ENCODE results near the gene USP24.

Gene USP24

GRCh38 chr1:55057270-55057955 is 157.8 kb downstream of the USP24 start:
- Histone ChIP-seq H3K4me3 (ENCODE audit: low read depth in 1 of 2, low read length in 1 of 2) (no peak overlapping the region), H3K27me3 (no peaks in the 10 kb centered on the region), H3K4me1 (ENCODE audit: control insufficient read depth in 1 of 2, insufficient read depth in 1 of 2, low read depth in 1 of 2, low read length in 1 of 2) (peaks cover 15 to 21% of the 10 kb centered on the region in 2 experiments), H3K36me3 (no peaks in the 10 kb centered on the region), H3K9me3 (no peaks in the 10 kb centered on the region), H3K27ac (no peak overlapping the region)
- no peak for TF ChIP-seq CTCF (IDR thresholded peaks at IDR 0.05)

- peaks cover 15 to 22% of the 10 kb centered on the region in 2 experiments for H3K4me1 ChIP-seq (ENCODE audit: control insufficient read depth in 1 of 2, insufficient read depth in 1 of 2, low read depth in 1 of 2, low read length in 1 of 2)
- no peaks in the 10 kb centered on the region for H3K36me3 ChIP-seq
- no peak overlapping the region for H3K27ac ChIP-seq
- no peaks in the 10 kb centered on the region for H3K9me3 ChIP-seq
- no peaks in the 10 kb centered on the region for H3K27me3 ChIP-seq
- TF ChIP-seq CTCF (IDR thresholded peaks at IDR 0.05), result no peak
- no peak overlapping the region for H3K4me3 ChIP-seq (ENCODE audit: low read depth in 1 of 2, low read length in 1 of 2)
These were observed 158.6 kb downstream of the USP24 start for GRCh38 chr1:55056632-55056992.

- no peaks in the 10 kb centered on the region for H3K9me3 ChIP-seq
- H3K4me3 ChIP-seq (ENCODE audit: low read depth in 1 of 2, low read length in 1 of 2), result no peak overlapping the region
- TF ChIP-seq CTCF (IDR thresholded peaks at IDR 0.05), result no peak
- no peaks in the 10 kb centered on the region for H3K36me3 ChIP-seq
- no peak overlapping the region for H3K27ac ChIP-seq
- H3K4me1 ChIP-seq (ENCODE audit: control insufficient read depth in 1 of 2, insufficient read depth in 1 of 2, low read depth in 1 of 2, low read length in 1 of 2), result peaks cover 15 to 22% of the 10 kb centered on the region in 2 experiments
- H3K27me3 ChIP-seq, result no peaks in the 10 kb centered on the region
These were observed 159.1 kb downstream of the USP24 start for GRCh38 chr1:55055951-55056631.

- Histone ChIP-seq H3K36me3 (no peaks in the 10 kb centered on the region), H3K27me3 (no peaks in the 10 kb centered on the region), H3K27ac (no peak overlapping the region), H3K9me3 (no peaks in the 10 kb centered on the region), H3K4me3 (ENCODE audit: low read depth in 1 of 2, low read length in 1 of 2) (no peak overlapping the region), H3K4me1 (ENCODE audit: control insufficient read depth in 1 of 2, insufficient read depth in 1 of 2, low read depth in 1 of 2, low read length in 1 of 2) (peaks cover 15 to 22% of the 10 kb centered on the region in 2 experiments)
- TF ChIP-seq CTCF (IDR thresholded peaks at IDR 0.05), result no peak
These were observed 159.9 kb downstream of the USP24 start for GRCh38 chr1:55055084-55055882.

- no peaks in the 10 kb centered on the region for H3K36me3 ChIP-seq
- TF ChIP-seq CTCF (IDR thresholded peaks at IDR 0.05), result no peak
These were observed 160.8 kb downstream of the USP24 start for GRCh38 chr1:55054396-55054795.

More at GRCh38 chr1:55054396-55054795, 160.8 kb downstream of the USP24 start:
- Histone ChIP-seq H3K27ac (no peak overlapping the region), H3K4me3 (ENCODE audit: low read depth in 1 of 2, low read length in 1 of 2) (no peak overlapping the region), H3K27me3 (no peaks in the 10 kb centered on the region), H3K4me1 (ENCODE audit: control insufficient read depth in 1 of 2, insufficient read depth in 1 of 2, low read depth in 1 of 2, low read length in 1 of 2) (peaks cover 15 to 22% of the 10 kb centered on the region in 2 experiments), H3K9me3 (no peaks in the 10 kb centered on the region)
